ENCODE measurements around the gene FRG1. TPM values are rescaled to one million over a fixed set of nuclear protein-coding genes. Genes with fewer than 3 reads are reported as not detected.
"Not testable (repeated sequence)": the region's sequence is repeated elsewhere in the genome, so short reads cannot be mapped to it uniquely, and the experiment has no call there.

Gene FRG1
- polyA plus RNA-seq, 1 experiment, result 26.3 TPM

DNA sequence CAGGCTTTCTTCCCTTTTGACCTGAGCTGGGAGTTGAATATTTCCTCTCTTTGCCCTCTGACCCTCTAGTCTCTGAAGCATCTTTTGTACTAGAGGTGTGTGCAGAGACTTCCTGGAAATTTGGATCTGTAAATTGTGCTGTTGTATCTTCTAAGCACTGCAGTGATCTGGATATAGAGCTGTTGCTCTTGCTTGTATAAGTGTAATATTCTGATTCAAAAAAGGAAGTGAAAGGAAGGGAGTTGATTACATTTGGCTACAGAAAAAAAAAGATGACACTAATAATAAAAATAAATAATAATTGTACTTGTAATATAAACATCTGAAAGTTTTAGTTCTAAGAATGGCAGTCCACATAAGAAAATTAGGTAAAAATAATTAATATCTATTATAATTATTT is 33.0 kb downstream of the FRG1 start:
- Histone ChIP-seq H3K9me3 (ENCODE audit: control insufficient read depth, insufficient read depth, low read length) (no peaks in the 10 kb centered on the region), H3K27ac (ENCODE audit: low read depth, low read length) (no peak overlapping the region), H3K4me3 (ENCODE audit: low read depth, low read length) (no peak overlapping the region), H3K27me3 (ENCODE audit: control insufficient read depth, insufficient read depth, low read length) (no peaks in the 10 kb centered on the region)
- CTCF ChIA-PET, result interaction anchor here (1.1 kb wide), 1 partner anchor 11 kb away, joined by 5 read pairs; no protein-coding TSS in a partner anchor
- TF ChIP-seq, protein P1, sequence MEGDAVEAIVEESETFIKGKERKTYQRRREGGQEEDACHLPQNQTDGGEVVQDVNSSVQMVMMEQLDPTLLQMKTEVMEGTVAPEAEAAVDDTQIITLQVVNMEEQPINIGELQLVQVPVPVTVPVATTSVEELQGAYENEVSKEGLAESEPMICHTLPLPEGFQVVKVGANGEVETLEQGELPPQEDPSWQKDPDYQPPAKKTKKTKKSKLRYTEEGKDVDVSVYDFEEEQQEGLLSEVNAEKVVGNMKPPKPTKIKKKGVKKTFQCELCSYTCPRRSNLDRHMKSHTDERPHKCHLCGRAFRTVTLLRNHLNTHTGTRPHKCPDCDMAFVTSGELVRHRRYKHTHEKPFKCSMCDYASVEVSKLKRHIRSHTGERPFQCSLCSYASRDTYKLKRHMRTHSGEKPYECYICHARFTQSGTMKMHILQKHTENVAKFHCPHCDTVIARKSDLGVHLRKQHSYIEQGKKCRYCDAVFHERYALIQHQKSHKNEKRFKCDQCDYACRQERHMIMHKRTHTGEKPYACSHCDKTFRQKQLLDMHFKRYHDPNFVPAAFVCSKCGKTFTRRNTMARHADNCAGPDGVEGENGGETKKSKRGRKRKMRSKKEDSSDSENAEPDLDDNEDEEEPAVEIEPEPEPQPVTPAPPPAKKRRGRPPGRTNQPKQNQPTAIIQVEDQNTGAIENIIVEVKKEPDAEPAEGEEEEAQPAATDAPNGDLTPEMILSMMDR (IDR thresholded peaks at IDR 0.05; ENCODE audit: low read depth, low read length), result no peak
- POLR2A ChIA-PET, result no interaction called here
- DNase-seq (ENCODE audit: low read depth, low spot score), result no peak

DNA sequence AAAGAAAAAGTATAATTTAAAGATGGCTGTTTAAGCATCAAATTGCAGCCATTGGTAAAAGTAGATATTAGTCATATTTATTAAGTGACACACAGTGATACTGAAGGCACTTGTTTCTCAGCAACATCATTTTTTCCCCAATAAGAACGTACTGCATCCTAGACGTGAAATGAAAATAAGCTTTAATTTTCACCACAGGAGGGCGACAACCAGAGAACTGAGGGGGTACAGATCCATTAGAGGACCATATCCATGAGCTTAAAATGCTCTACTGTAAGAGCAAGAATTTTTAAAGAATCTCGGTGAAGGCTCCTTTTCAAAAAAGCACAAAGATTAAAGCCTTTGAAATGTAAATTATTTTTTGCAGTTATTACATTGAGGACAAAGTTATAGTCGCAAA is 33.4 kb downstream of the FRG1 start:
- CTCF ChIA-PET, result interaction anchor here (1.1 kb wide), 1 partner anchor 12 kb away, joined by 5 read pairs; no protein-coding TSS in a partner anchor
- no peak for DNase-seq (ENCODE audit: low read depth, low spot score)
- POLR2A ChIA-PET, result no interaction called here
- H3K27me3 ChIP-seq (ENCODE audit: control insufficient read depth, insufficient read depth, low read length), result no peaks in the 10 kb centered on the region
- H3K27ac ChIP-seq (ENCODE audit: low read depth, low read length), result no peak overlapping the region
- TF ChIP-seq, protein P1 (IDR thresholded peaks at IDR 0.05; ENCODE audit: low read depth, low read length), result 0 out of 2 replicates have a peak, but pooled peaks have one; percentile 22
- no peaks in the 10 kb centered on the region for H3K9me3 ChIP-seq (ENCODE audit: control insufficient read depth, insufficient read depth, low read length)
- no peak overlapping the region for H3K4me3 ChIP-seq (ENCODE audit: low read depth, low read length)

GRCh38 chr4:189979196-189980047 is 38.8 kb downstream of the FRG1 start:
- H3K27ac ChIP-seq (ENCODE audit: low read depth, low read length), result no peak overlapping the region
- CTCF ChIA-PET, result no interaction called here
- DNase-seq (ENCODE audit: low read depth, low spot score), result no peak
- peaks cover 9% of the 10 kb centered on the region for H3K9me3 ChIP-seq (ENCODE audit: control insufficient read depth, insufficient read depth, low read length)
- H3K4me3 ChIP-seq (ENCODE audit: low read depth, low read length), result no peak overlapping the region
- H3K27me3 ChIP-seq (ENCODE audit: control insufficient read depth, insufficient read depth, low read length), result no peaks in the 10 kb centered on the region
- POLR2A ChIA-PET, result no interaction called here
- TF ChIP-seq, protein P1 (IDR thresholded peaks at IDR 0.05; ENCODE audit: low read depth, low read length), result no peak

GRCh38 chr4:189980292-189980691 is 39.6 kb downstream of the FRG1 start:
- H3K27ac ChIP-seq (ENCODE audit: low read depth, low read length); H3K4me3 ChIP-seq (ENCODE audit: low read depth, low read length); CTCF ChIA-PET; H3K27me3 ChIP-seq (ENCODE audit: control insufficient read depth, insufficient read depth, low read length); H3K9me3 ChIP-seq (ENCODE audit: control insufficient read depth, insufficient read depth, low read length); DNase-seq (ENCODE audit: low read depth, low spot score); POLR2A ChIA-PET: not testable (repeated sequence)

DNA sequence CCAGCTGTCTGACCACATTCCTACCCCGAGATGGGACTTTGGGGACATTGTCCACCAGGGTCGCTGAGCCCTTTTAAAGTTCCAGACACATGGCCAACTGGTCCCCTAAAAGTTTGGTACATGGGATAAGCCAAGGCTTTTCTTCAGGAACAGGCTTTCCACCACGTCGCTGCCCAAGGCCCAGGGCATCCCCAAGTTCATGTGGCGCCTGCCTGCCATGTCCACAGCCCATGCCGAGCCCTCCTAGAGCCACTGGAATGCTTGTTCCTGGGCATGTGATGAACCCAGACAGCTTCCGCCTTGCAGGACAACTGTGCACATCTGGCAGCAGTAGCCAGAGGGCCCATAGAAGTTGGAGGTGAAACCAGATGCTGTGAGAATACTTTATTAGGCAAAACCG is 41.3 kb downstream of the FRG1 start:
- CTCF ChIA-PET, result no interaction called here
- peaks cover 9% of the 10 kb centered on the region for H3K9me3 ChIP-seq (ENCODE audit: control insufficient read depth, insufficient read depth, low read length)
- H3K4me3 ChIP-seq (ENCODE audit: low read depth, low read length), result no peak overlapping the region
- TF ChIP-seq, protein P1 (IDR thresholded peaks at IDR 0.05; ENCODE audit: low read depth, low read length), result no peak
- no peaks in the 10 kb centered on the region for H3K27me3 ChIP-seq (ENCODE audit: control insufficient read depth, insufficient read depth, low read length)
- DNase-seq (ENCODE audit: low read depth, low spot score), result no peak
- no peak overlapping the region for H3K27ac ChIP-seq (ENCODE audit: low read depth, low read length)
- POLR2A ChIA-PET, result no interaction called here

DNA sequence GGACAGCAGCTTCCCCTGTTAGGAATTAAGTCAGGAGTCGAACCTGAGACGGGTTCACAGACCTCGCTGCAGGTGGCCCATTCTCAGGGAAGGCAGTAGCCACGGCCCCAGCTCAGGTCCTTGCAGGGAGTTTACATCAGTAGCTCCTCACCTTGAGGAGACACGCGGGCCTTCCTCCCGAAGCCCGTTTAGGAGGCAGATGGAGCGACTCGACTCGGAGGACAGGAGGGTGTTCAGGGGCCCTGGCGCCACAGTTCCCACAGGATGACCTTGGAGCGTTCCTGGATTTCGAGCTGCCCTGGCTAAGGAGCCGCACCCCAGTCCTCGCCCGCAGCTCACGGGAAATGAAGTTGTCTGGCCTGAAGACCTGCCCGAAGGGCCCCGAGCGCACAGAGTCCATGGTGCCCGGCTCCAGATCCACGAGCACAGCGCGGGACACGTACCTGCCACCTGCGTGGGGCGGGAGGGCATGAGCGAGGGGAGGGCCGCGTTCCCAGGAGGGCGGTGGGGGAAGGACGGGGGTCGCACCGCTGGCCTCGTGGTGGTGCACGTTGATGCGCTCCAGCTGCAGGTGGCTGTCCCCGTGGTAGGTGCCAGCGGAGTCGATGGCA is 43.3 kb downstream of the FRG1 start:
- H3K4me3 ChIP-seq (ENCODE audit: low read depth, low read length); H3K27me3 ChIP-seq (ENCODE audit: control insufficient read depth, insufficient read depth, low read length); POLR2A ChIA-PET; CTCF ChIA-PET; H3K27ac ChIP-seq (ENCODE audit: low read depth, low read length); DNase-seq (ENCODE audit: low read depth, low spot score); H3K9me3 ChIP-seq (ENCODE audit: control insufficient read depth, insufficient read depth, low read length): not testable (repeated sequence)

DNA sequence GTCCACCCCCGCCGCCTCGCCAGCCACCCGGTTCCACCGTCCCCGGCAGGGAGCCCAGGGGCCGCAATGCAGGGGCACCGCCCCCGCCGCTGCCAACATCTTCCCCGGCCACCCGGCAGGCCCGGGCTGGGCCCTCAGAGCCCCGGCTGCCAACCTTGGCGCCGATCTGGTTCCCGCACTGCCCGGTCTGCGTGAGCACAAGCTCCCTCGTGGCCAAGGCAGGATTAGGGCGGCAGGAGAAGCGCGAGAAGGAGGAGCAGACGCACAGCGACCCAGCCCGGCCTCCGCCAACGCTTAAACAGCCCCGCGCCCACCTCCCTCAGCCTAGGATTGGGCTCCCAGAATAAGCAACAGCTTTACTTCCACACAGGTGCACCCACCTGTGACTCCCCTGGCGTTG is 44.0 kb downstream of the FRG1 start:
- H3K27me3 ChIP-seq (ENCODE audit: control insufficient read depth, insufficient read depth, low read length); POLR2A ChIA-PET; H3K9me3 ChIP-seq (ENCODE audit: control insufficient read depth, insufficient read depth, low read length); H3K27ac ChIP-seq (ENCODE audit: low read depth, low read length); H3K4me3 ChIP-seq (ENCODE audit: low read depth, low read length); CTCF ChIA-PET; DNase-seq (ENCODE audit: low read depth, low spot score): not testable (repeated sequence)

GRCh38 chr4:189985651-189986243 is 45.1 kb downstream of the FRG1 start:
- H3K9me3 ChIP-seq (ENCODE audit: control insufficient read depth, insufficient read depth, low read length); H3K27me3 ChIP-seq (ENCODE audit: control insufficient read depth, insufficient read depth, low read length); CTCF ChIA-PET; POLR2A ChIA-PET; H3K4me3 ChIP-seq (ENCODE audit: low read depth, low read length); DNase-seq (ENCODE audit: low read depth, low spot score); H3K27ac ChIP-seq (ENCODE audit: low read depth, low read length): not testable (repeated sequence)

Measured in AG04450 (cell line).